GM18502 (cell line): ENCODE data around the gene PATL2.
A peak's percentile ranks its signal among the peaks of the same experiment; 100 is the strongest.
"Not testable (repeated sequence)": the region's sequence is repeated elsewhere in the genome, so short reads cannot be mapped to it uniquely, and the experiment has no call there.

Experiments
- ATAC-seq: cut with Tn5 transposase; IDR thresholded peaks from one replicate; pipeline ENCODE4 v1.9.1; 2021; ENCODE audit warnings: mild to moderate bottlenecking; ENCODE audit not compliant: unreplicated experiment, poor library complexity

PATL2 gene

GRCh38 chr15:44695294-44695693, 15.8 kb downstream of the PATL2 start:
- ATAC-seq = no peak

- ATAC-seq = no peak
Observed at GRCh38 chr15:44694416-44694815, 16.7 kb downstream of the PATL2 start.

- no peak for ATAC-seq
Observed at GRCh38 chr15:44692659-44693058, 18.5 kb downstream of the PATL2 start.

- not testable (repeated sequence) for ATAC-seq
Observed at GRCh38 chr15:44690245-44690644, 20.9 kb downstream of the PATL2 start.

GRCh38 chr15:44689318-44689717, 21.8 kb downstream of the PATL2 start:
- not testable (repeated sequence) for ATAC-seq

GRCh38 chr15:44682809-44683682, 28.1 kb downstream of the PATL2 start:
- not testable (repeated sequence) for ATAC-seq

GRCh38 chr15:44682211-44682610, 28.9 kb downstream of the PATL2 start:
- no peak for ATAC-seq

GRCh38 chr15:44676676-44677075, 34.4 kb downstream of the PATL2 start:
- ATAC-seq = no peak

- no peak for ATAC-seq
Observed at GRCh38 chr15:44675911-44676310, 35.2 kb downstream of the PATL2 start.

- ATAC-seq = no peak
Observed at GRCh38 chr15:44673639-44674038, 37.5 kb downstream of the PATL2 start.

GRCh38 chr15:44670087-44670950, 40.8 kb downstream of the PATL2 start:
- ATAC-seq = no peak

- ATAC-seq = no peak
Observed at GRCh38 chr15:44668921-44669320, 42.2 kb downstream of the PATL2 start.

GRCh38 chr15:44667039-44667360, 44.1 kb downstream of the PATL2 start:
- ATAC-seq = no peak

- ATAC-seq = peak; percentile 27
Observed at GRCh38 chr15:44666210-44667038, 44.7 kb downstream of the PATL2 start.

GRCh38 chr15:44663410-44664308, 47.5 kb downstream of the PATL2 start, which contains the start of gene SPG11:
Gene SPG11 (minus strand): TSS chr15:44663662. CDS start chr15:44663647, 15 bp downstream.
- peak; percentile 75 for ATAC-seq

GRCh38 chr15:44662478-44663409, 48.4 kb downstream of the PATL2 start:
- ATAC-seq = peak; percentile 54

- no peak for ATAC-seq
Observed at GRCh38 chr15:44661576-44661975, 49.5 kb downstream of the PATL2 start.

GRCh38 chr15:44659056-44659455, 52.1 kb downstream of the PATL2 start:
- ATAC-seq = no peak
